ENCODE results near the gene KSR1. TPM values are rescaled to one million over a fixed set of nuclear protein-coding genes. Genes with fewer than 3 reads are reported as not detected.
"Not testable (repeated sequence)": the region's sequence is repeated elsewhere in the genome, so short reads cannot be mapped to it uniquely, and the experiment has no call there.

Gene KSR1
- total RNA-seq (10 to 100 TPM; 36.7 to 46.7 TPM), total RNA-seq (28.6 to 29.7 reads per million in 2 donors)

GRCh38 chr17:27455914-27456680 lies at the start of gene KSR1:
Gene KSR1 (plus strand): TSS chr17:27456448. CDS start chr17:27456644, 196 bp downstream.
- ATAC-seq: peak; percentile 97
- H3K27ac Mint-ChIP-seq: peak within 1 kb of the TSS; percentile 94
- H3K9me3 ChIP-seq (ENCODE audit: control insufficient read depth, low read length, poor library complexity, severe bottlenecking): no peaks in the 10 kb centered on the region
- H3K27me3 Mint-ChIP-seq: no peaks in the 10 kb centered on the region
- DNase-seq: peak; percentile 71 to 85 (median 80)
- peak within 1 kb of the TSS; percentile 91 for H3K4me3 Mint-ChIP-seq
- H3K4me1 Mint-ChIP-seq: peaks cover 24% of the 10 kb centered on the region
- no peaks in the 10 kb centered on the region for H3K36me3 Mint-ChIP-seq (ENCODE audit: low read depth)

- peaks cover 28% of the 10 kb centered on the region for H3K27me3 Mint-ChIP-seq
- ATAC-seq (no peak), DNase-seq (no peak)
- no peak overlapping the region for H3K4me3 Mint-ChIP-seq
- H3K36me3 Mint-ChIP-seq (ENCODE audit: low read depth): no peaks in the 10 kb centered on the region
- H3K4me1 Mint-ChIP-seq: peaks cover 6% of the 10 kb centered on the region
- no peak overlapping the region for H3K27ac Mint-ChIP-seq
- no peaks in the 10 kb centered on the region for H3K9me3 ChIP-seq (ENCODE audit: control insufficient read depth, low read length, poor library complexity, severe bottlenecking)
These were observed 48.1 kb upstream of the KSR1 start for GRCh38 chr17:27407916-27408864.

- DNase-seq: no peak
- no peak for ATAC-seq
- H3K36me3 Mint-ChIP-seq (ENCODE audit: low read depth): no peaks in the 10 kb centered on the region
These were observed 47.4 kb upstream of the KSR1 start for GRCh38 chr17:27408891-27409290.

GRCh38 chr17:27412158-27412557 lies 44.1 kb upstream of the KSR1 start:
- H3K4me1 Mint-ChIP-seq; H3K4me3 Mint-ChIP-seq; H3K36me3 Mint-ChIP-seq (ENCODE audit: low read depth); H3K27ac Mint-ChIP-seq; DNase-seq; ATAC-seq; H3K9me3 ChIP-seq (ENCODE audit: control insufficient read depth, low read length, poor library complexity, severe bottlenecking): not testable (repeated sequence)
- peaks cover 28% of the 10 kb centered on the region for H3K27me3 Mint-ChIP-seq

More at GRCh38 chr17:27408891-27409290, 47.4 kb upstream of the KSR1 start:
- Mint-ChIP-seq H3K27ac (no peak overlapping the region), H3K27me3 (peaks cover 28% of the 10 kb centered on the region), H3K4me1 (peaks cover 6% of the 10 kb centered on the region), H3K4me3 (no peak overlapping the region)
- no peaks in the 10 kb centered on the region for H3K9me3 ChIP-seq (ENCODE audit: control insufficient read depth, low read length, poor library complexity, severe bottlenecking)

GRCh38 chr17:27413315-27413714 lies 42.9 kb upstream of the KSR1 start:
- peaks cover 2% of the 10 kb centered on the region for H3K4me1 Mint-ChIP-seq
- H3K4me3 Mint-ChIP-seq: no peak overlapping the region
- DNase-seq: no peak
- peaks cover 21% of the 10 kb centered on the region for H3K27me3 Mint-ChIP-seq
- ATAC-seq: no peak
- H3K36me3 Mint-ChIP-seq (ENCODE audit: low read depth): no peaks in the 10 kb centered on the region
- H3K9me3 ChIP-seq (ENCODE audit: control insufficient read depth, low read length, poor library complexity, severe bottlenecking): no peaks in the 10 kb centered on the region
- H3K27ac Mint-ChIP-seq: no peak overlapping the region

GRCh38 chr17:27413792-27414191 lies 42.5 kb upstream of the KSR1 start:
- no peak for DNase-seq

GRCh38 chr17:27414271-27414670 lies 42.0 kb upstream of the KSR1 start:
- Mint-ChIP-seq H3K27ac (no peak overlapping the region), H3K4me3 (no peak overlapping the region), H3K4me1 (peaks cover 2% of the 10 kb centered on the region), H3K27me3 (peaks cover 11% of the 10 kb centered on the region), H3K36me3 (ENCODE audit: low read depth) (no peaks in the 10 kb centered on the region)
- no peak for ATAC-seq
- DNase-seq: no peak
- no peaks in the 10 kb centered on the region for H3K9me3 ChIP-seq (ENCODE audit: control insufficient read depth, low read length, poor library complexity, severe bottlenecking)

More at GRCh38 chr17:27413792-27414191, 42.5 kb upstream of the KSR1 start:
- ATAC-seq: no peak
- Mint-ChIP-seq H3K4me1 (peaks cover 2% of the 10 kb centered on the region), H3K4me3 (no peak overlapping the region), H3K27me3 (peaks cover 16% of the 10 kb centered on the region), H3K36me3 (ENCODE audit: low read depth) (no peaks in the 10 kb centered on the region), H3K27ac (no peak overlapping the region)
- no peaks in the 10 kb centered on the region for H3K9me3 ChIP-seq (ENCODE audit: control insufficient read depth, low read length, poor library complexity, severe bottlenecking)

GRCh38 chr17:27414694-27415093 lies 41.6 kb upstream of the KSR1 start:
- peaks cover 7% of the 10 kb centered on the region for H3K27me3 Mint-ChIP-seq
- no peak for ATAC-seq
- no peaks in the 10 kb centered on the region for H3K4me1 Mint-ChIP-seq
- DNase-seq: no peak
- H3K36me3 Mint-ChIP-seq (ENCODE audit: low read depth): no peaks in the 10 kb centered on the region
- no peak overlapping the region for H3K4me3 Mint-ChIP-seq
- H3K9me3 ChIP-seq (ENCODE audit: control insufficient read depth, low read length, poor library complexity, severe bottlenecking): no peaks in the 10 kb centered on the region
- H3K27ac Mint-ChIP-seq: no peak overlapping the region

GRCh38 chr17:27415120-27415795 lies 41.0 kb upstream of the KSR1 start:
- H3K4me3 Mint-ChIP-seq: no peak overlapping the region
- H3K9me3 ChIP-seq (ENCODE audit: control insufficient read depth, low read length, poor library complexity, severe bottlenecking): no peaks in the 10 kb centered on the region
- H3K4me1 Mint-ChIP-seq: no peaks in the 10 kb centered on the region
- H3K27ac Mint-ChIP-seq: no peak overlapping the region
- no peak for ATAC-seq
- no peak for DNase-seq
- peaks cover 6% of the 10 kb centered on the region for H3K27me3 Mint-ChIP-seq
- H3K36me3 Mint-ChIP-seq (ENCODE audit: low read depth): no peaks in the 10 kb centered on the region

GRCh38 chr17:27417596-27418365 lies 38.5 kb upstream of the KSR1 start:
- no peaks in the 10 kb centered on the region for H3K4me1 Mint-ChIP-seq
- no peak overlapping the region for H3K27ac Mint-ChIP-seq
- DNase-seq (no peak), ATAC-seq (no peak)
- no peaks in the 10 kb centered on the region for H3K36me3 Mint-ChIP-seq (ENCODE audit: low read depth)
- H3K27me3 Mint-ChIP-seq: no peaks in the 10 kb centered on the region
- no peaks in the 10 kb centered on the region for H3K9me3 ChIP-seq (ENCODE audit: control insufficient read depth, low read length, poor library complexity, severe bottlenecking)
- H3K4me3 Mint-ChIP-seq: no peak overlapping the region

GRCh38 chr17:27418366-27418615 lies 38.0 kb upstream of the KSR1 start:
- Mint-ChIP-seq H3K4me3 (no peak overlapping the region), H3K27ac (no peak overlapping the region)

GRCh38 chr17:27419156-27419555 lies 37.1 kb upstream of the KSR1 start:
- Mint-ChIP-seq H3K4me3 (no peak overlapping the region), H3K27ac (no peak overlapping the region), H3K27me3 (no peaks in the 10 kb centered on the region), H3K4me1 (no peaks in the 10 kb centered on the region), H3K36me3 (ENCODE audit: low read depth) (no peaks in the 10 kb centered on the region)
- H3K9me3 ChIP-seq (ENCODE audit: control insufficient read depth, low read length, poor library complexity, severe bottlenecking): no peaks in the 10 kb centered on the region
- DNase-seq: no peak
- no peak for ATAC-seq

More at GRCh38 chr17:27418366-27418615, 38.0 kb upstream of the KSR1 start:
- DNase-seq (no peak), ATAC-seq (no peak)
- H3K4me1 Mint-ChIP-seq: no peaks in the 10 kb centered on the region
- H3K9me3 ChIP-seq (ENCODE audit: control insufficient read depth, low read length, poor library complexity, severe bottlenecking): no peaks in the 10 kb centered on the region
- H3K27me3 Mint-ChIP-seq: no peaks in the 10 kb centered on the region
- H3K36me3 Mint-ChIP-seq (ENCODE audit: low read depth): no peaks in the 10 kb centered on the region
